ENCODE results near the gene PPP1R12A.

DNA sequence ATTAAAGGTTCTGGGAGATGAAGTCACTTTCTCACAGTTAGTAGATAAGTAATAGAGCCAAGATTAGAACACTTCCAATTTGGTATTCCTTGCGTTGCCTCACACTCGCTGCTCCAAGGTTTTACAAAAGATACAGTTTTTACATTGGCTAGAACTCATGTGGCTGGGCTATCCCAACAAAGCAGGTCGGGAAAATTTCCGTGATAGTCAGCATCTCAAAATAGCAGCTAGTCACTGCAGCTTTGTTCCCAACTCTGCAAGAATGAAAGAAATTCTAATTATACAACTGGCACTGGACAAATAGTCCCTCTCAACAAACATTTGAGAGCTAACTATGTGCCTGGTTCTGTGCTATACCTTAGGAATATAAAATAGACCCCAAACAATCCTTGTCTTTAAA is 24.6 kb upstream of the PPP1R12A start:
- TF ChIP-seq CTCF (IDR thresholded peaks at IDR 0.05): no peak
- TF ChIP-seq ZFX (IDR thresholded peaks at IDR 0.05; ENCODE audit: borderline replicate concordance): no peak
